Testis (tissue), 3 donors: ENCODE results near the gene COL23A1. TPM values are rescaled to one million over a fixed set of nuclear protein-coding genes. Genes with fewer than 3 reads are reported as not detected.
A peak's percentile ranks its signal among the peaks of the same experiment; 100 is the strongest.

Experiments
- DNase-seq: peaks from one replicate; pipeline ENCODE4 v3.0.0-alpha.2; 2019
- H3K27ac ChIP-seq, 2 donors: fragments of 200-600 bp; sonication (generic); one replicate each; pipeline ENCODE4 v1.5.1; 2019
- H3K27me3 ChIP-seq: fragments of 200-600 bp; sonication (generic); one replicate; pipeline ENCODE4 v1.5.1; 2019
- H3K36me3 ChIP-seq: fragments of 200-600 bp; sonication (generic); one replicate; pipeline ENCODE4 v1.5.1; 2017; ENCODE audit warnings: low read depth; ENCODE audit errors: missing control alignments
- H3K4me1 ChIP-seq: fragments of 200-600 bp; sonication (generic); one replicate; pipeline ENCODE4 v1.5.1; 2019
- H3K4me3 ChIP-seq, 2 donors: fragments of 200-600 bp; sonication (generic); one replicate each; pipeline ENCODE4 v1.5.1; 2017 to 2019
- H3K9me3 ChIP-seq: fragments of 200-600 bp; sonication (generic); one replicate; pipeline ENCODE4 v1.5.1; 2017
- POLR2A ChIP-seq: fragments of 450-650 bp; IDR thresholded peaks from one replicate; pipeline ENCODE4 v1.6.1; 2017; ENCODE audit warnings: antibody characterized with exemption, mild to moderate bottlenecking, moderate library complexity
- WGBS, 2 donors: methylation state at CpG; one replicate each; pipeline ENCODE4 v1.1.5; 2018; 5-methylcytosine and 5-hydroxymethylcytosine counted together
- intact Hi-C: fragments of 100-400 bp; cut with DNase I; formaldehyde crosslinking; loops from one replicate; pipeline ENCODE4 v1.15.1; 2023; ENCODE audit warnings: low total_unique reads
- polyA plus RNA-seq: library from polyadenylated mRNA; stranded (reverse); fragments of 350-450 nt; fragmentation: Illumina TruSeq; extraction: RNeasy Lipid Tissue Mini Kit (QIAGEN cat#74804); gene quantifications from one replicate; pipeline ENCODE4 v1.2.3, GENCODE V29; 2014; ENCODE audit warnings: low read depth, low replicate concordance; ENCODE audit not compliant: insufficient read depth
- total RNA-seq, 2 donors: library from RNA; depleted of rRNA; stranded (reverse); fragments of >200 nt; gene quantifications; one replicate each; pipeline ENCODE4 v1.2.3, GENCODE V29; 2016
- TF ChIP-seq, protein P1 (sequence below), 3 experiments: fragments of 450-650 bp in 2 of 3; fragments of 200-600 bp in 1 of 3; sonication (generic) in 1 of 3; IDR thresholded peaks; one replicate each; pipeline ENCODE4 v1.5.1; 2016 to 2019; ENCODE audit warnings: antibody characterized with exemption in 3 of 3, mild to moderate bottlenecking in 2 of 3, moderate library complexity in 1 of 3

Gene COL23A1
- total and polyA plus RNA-seq, 3 donors from 2014 or later = 4.3 to 5.5 (median 5.0) TPM

DNA sequence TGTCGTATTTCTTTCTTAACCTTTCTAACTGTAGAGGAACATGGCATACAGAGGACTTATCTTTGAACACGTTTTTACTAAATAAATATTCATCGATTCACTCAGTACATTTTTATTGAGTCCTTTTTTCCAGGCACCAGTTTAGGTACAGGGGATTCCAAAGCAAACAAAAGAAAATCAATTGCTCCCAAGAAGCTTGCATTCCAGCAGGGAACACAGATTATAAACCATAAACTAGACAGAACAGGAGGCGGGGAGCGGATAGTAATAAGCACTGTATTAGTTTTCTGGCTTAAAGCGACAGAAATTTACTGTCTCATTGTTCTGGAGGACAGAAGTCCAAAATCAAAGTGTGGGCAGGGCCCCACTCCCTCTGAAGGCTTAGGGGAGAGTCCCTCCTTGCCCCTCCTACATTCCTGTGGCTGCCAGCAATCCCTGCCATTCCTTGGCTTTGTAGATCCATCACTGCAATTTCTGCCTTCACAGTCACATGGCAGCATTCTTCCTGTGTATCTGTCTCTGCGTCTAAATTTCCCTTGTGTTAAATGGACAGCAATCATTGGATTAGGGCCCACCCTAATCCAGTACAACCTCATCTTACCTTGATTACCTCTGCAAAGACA lies 115.5 kb downstream of the COL23A1 start:
- Histone ChIP-seq H3K9me3 (no peaks in the 10 kb centered on the region), H3K27ac (no peak overlapping the region), H3K4me3 (no peak overlapping the region), H3K27me3 (no peaks in the 10 kb centered on the region), H3K4me1 (no peaks in the 10 kb centered on the region), H3K36me3 (no peaks in the 10 kb centered on the region)
- intact Hi-C loops = no loop called here
- 45 to 56% methylated on average over 7 of the region's 7 CpGs for WGBS, 2 donors
- no peak for DNase-seq
- TF ChIP-seq, protein P1, sequence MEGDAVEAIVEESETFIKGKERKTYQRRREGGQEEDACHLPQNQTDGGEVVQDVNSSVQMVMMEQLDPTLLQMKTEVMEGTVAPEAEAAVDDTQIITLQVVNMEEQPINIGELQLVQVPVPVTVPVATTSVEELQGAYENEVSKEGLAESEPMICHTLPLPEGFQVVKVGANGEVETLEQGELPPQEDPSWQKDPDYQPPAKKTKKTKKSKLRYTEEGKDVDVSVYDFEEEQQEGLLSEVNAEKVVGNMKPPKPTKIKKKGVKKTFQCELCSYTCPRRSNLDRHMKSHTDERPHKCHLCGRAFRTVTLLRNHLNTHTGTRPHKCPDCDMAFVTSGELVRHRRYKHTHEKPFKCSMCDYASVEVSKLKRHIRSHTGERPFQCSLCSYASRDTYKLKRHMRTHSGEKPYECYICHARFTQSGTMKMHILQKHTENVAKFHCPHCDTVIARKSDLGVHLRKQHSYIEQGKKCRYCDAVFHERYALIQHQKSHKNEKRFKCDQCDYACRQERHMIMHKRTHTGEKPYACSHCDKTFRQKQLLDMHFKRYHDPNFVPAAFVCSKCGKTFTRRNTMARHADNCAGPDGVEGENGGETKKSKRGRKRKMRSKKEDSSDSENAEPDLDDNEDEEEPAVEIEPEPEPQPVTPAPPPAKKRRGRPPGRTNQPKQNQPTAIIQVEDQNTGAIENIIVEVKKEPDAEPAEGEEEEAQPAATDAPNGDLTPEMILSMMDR (IDR thresholded peaks at IDR 0.05) = no peak
- no peak for TF ChIP-seq POLR2A

DNA sequence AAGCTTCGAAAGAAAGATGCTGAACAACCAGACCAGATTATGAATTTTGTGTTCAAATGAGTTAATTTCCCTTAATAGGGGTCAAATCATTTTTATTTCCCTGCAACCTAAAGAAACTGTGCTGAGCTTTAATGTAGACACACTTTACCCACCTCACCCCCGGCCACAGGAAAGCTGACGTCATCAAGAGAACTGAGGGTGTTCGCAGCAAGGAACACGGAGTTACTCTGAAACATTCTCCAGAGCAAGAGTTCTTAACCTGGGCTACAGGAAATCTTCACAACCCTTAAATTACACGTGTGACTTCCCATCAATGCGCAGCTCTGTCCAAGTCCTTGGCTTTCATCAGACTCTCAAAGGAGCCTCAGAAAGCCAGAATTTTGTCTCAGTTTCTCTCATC lies 116.3 kb downstream of the COL23A1 start:
- Histone ChIP-seq H3K27ac (no peak overlapping the region), H3K36me3 (no peaks in the 10 kb centered on the region), H3K27me3 (no peaks in the 10 kb centered on the region), H3K4me3 (no peak overlapping the region), H3K4me1 (no peaks in the 10 kb centered on the region), H3K9me3 (no peaks in the 10 kb centered on the region)
- 40 to 48% methylated on average over 7 of the region's 7 CpGs for WGBS, 2 donors
- TF ChIP-seq POLR2A = no peak
- TF ChIP-seq, protein P1 (IDR thresholded peaks at IDR 0.05) = no peak
- intact Hi-C loops = no loop called here
- DNase-seq = peak; percentile 40

DNA sequence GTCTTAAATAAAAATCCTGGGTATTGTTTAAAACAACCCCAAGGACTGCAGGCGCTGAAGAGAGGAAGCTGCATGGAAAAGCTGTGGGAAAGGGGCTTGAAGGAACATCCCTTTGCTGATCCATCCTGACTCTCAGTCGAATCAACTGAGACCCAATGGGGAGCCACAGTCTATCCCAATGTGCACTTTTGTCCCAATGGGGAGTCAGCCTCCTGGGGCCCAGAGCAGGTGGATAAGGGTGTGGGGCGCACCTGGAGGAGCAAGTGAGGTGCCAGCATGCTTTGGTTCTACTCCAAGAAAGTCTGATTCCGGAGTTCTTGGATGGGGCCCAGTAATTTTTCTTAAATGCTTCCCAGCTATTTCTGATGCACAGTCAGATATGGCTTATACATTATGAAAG lies 118.1 kb downstream of the COL23A1 start:
- no peaks in the 10 kb centered on the region for H3K4me1 ChIP-seq
- no peak overlapping the region for H3K27ac ChIP-seq
- H3K4me3 ChIP-seq = no peak overlapping the region
- no peak for TF ChIP-seq POLR2A
- TF ChIP-seq, protein P1 (IDR thresholded peaks at IDR 0.05) = no peak
- H3K27me3 ChIP-seq = no peaks in the 10 kb centered on the region
- 79 to 90% methylated on average over 4 of the region's 4 CpGs for WGBS, 2 donors
- H3K36me3 ChIP-seq = no peaks in the 10 kb centered on the region
- DNase-seq = no peak
- intact Hi-C loops = no loop called here
- no peaks in the 10 kb centered on the region for H3K9me3 ChIP-seq

DNA sequence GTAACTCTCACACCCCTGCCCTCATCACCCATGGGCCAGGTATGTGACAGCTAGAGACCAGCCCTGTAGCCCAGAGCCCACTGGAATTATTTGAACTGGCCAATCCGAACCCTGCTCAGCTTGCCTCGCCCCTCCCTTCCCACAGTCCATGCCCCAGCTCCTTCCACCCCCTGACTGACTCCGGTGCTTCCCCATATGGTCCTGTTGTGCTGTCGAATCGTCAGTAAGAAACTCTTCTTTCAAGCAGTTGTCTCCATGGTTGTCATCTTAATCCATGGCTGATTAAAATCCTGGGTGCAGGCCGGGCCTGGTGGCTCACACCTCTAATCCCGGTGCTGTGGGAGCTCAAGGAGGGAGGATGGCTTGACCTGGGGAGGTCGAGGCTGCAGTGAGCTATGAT lies 118.5 kb downstream of the COL23A1 start:
- H3K9me3 ChIP-seq = no peaks in the 10 kb centered on the region
- no peak for TF ChIP-seq POLR2A
- TF ChIP-seq, protein P1 (IDR thresholded peaks at IDR 0.05) = no peak
- no peak overlapping the region for H3K27ac ChIP-seq
- H3K4me1 ChIP-seq = no peaks in the 10 kb centered on the region
- H3K4me3 ChIP-seq = no peak overlapping the region
- no peaks in the 10 kb centered on the region for H3K27me3 ChIP-seq
- no peaks in the 10 kb centered on the region for H3K36me3 ChIP-seq
- DNase-seq = no peak
- 88 to 92% methylated on average over 7 to 8 of the region's 8 CpGs for WGBS, 2 donors
- intact Hi-C loops = no loop called here

DNA sequence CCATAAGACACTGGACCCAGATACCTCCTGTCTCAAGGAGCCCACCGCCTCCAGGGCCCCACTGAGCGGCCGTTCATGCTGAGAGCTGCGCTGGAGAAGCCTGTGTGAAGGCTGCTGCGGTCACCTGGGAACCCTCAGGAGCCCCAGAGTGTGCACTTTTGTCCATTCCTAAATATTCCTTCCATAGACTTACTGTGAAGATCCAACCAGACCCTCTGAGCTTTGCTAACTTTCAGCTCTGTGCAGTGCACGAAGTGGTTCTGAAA lies 119.5 kb downstream of the COL23A1 start:
- no peak overlapping the region for H3K27ac ChIP-seq
- no peaks in the 10 kb centered on the region for H3K36me3 ChIP-seq
- intact Hi-C loops = no loop called here
- no peaks in the 10 kb centered on the region for H3K27me3 ChIP-seq
- 91 to 95% methylated on average over 6 of the region's 6 CpGs for WGBS, 2 donors
- H3K9me3 ChIP-seq = no peaks in the 10 kb centered on the region
- no peak for DNase-seq
- no peak for TF ChIP-seq POLR2A
- TF ChIP-seq, protein P1 (IDR thresholded peaks at IDR 0.05) = no peak
- no peak overlapping the region for H3K4me3 ChIP-seq
- no peaks in the 10 kb centered on the region for H3K4me1 ChIP-seq
